Chondrocyte (in vitro differentiated cells): ENCODE results near the gene TMEM120A. TPM values are rescaled to one million over a fixed set of nuclear protein-coding genes. Genes with fewer than 3 reads are reported as not detected.

Experiments
- DNase-seq: peaks from one replicate; pipeline ENCODE4 v3.0.0; 2021; ENCODE audit warnings: mixed read lengths, low spot score
- H3K27ac Mint-ChIP-seq: one replicate; pipeline ENCODE4 v1.8.0; 2021; ENCODE audit warnings: mild to moderate bottlenecking, moderate library complexity, mixed read lengths; ENCODE audit not compliant: unreplicated experiment
- H3K27me3 Mint-ChIP-seq: 2 replicates; pipeline ENCODE4 v1.8.0; 2021; ENCODE audit warnings: low read depth, mixed read lengths
- H3K36me3 Mint-ChIP-seq: 2 replicates; pipeline ENCODE4 v1.8.0; 2021; ENCODE audit warnings: low read depth, mixed read lengths
- H3K4me1 Mint-ChIP-seq: 2 replicates; pipeline ENCODE4 v1.8.0; 2021; ENCODE audit warnings: low read depth, mild to moderate bottlenecking, mixed read lengths
- H3K4me3 Mint-ChIP-seq: one replicate; pipeline ENCODE4 v1.8.0; 2021; ENCODE audit warnings: mild to moderate bottlenecking, moderate library complexity, mixed read lengths; ENCODE audit not compliant: unreplicated experiment
- H3K9me3 Mint-ChIP-seq: 2 replicates; pipeline ENCODE4 v1.8.0; 2021; ENCODE audit warnings: low read depth, mixed read lengths
- CTCF ChIP-seq: fragments of 200-600 bp; sonication (generic); IDR thresholded peaks from 2 replicates; pipeline ENCODE4 v1.5.0; 2021; ENCODE audit warnings: antibody characterized with exemption, mild to moderate bottlenecking, moderate library complexity
- total RNA-seq: library from RNA; stranded (reverse); gene quantifications from 3 replicates; pipeline ENCODE4 v1.2.1, GENCODE V29; 2021

Gene TMEM120A
- total RNA-seq, 1 donor from 2014 or later, result 30.6 TPM

- Mint-ChIP-seq H3K9me3 (no peaks in the 10 kb centered on the region), H3K27ac (no peak overlapping the region), H3K27me3 (no peaks in the 10 kb centered on the region), H3K36me3 (peaks cover 9% of the 10 kb centered on the region), H3K4me1 (no peaks in the 10 kb centered on the region), H3K4me3 (no peak overlapping the region)
- no peak for TF ChIP-seq CTCF
- peak; percentile 42 for DNase-seq
These were observed 8.4 kb upstream of the TMEM120A start for GRCh38 chr7:76002822-76003221.

- no peaks in the 10 kb centered on the region for H3K27me3 Mint-ChIP-seq
- H3K9me3 Mint-ChIP-seq, result no peaks in the 10 kb centered on the region
- DNase-seq, result no peak
- H3K4me3 Mint-ChIP-seq, result no peak overlapping the region
- no peak for TF ChIP-seq CTCF
- peaks cover 9% of the 10 kb centered on the region for H3K36me3 Mint-ChIP-seq
- no peaks in the 10 kb centered on the region for H3K4me1 Mint-ChIP-seq
- H3K27ac Mint-ChIP-seq, result no peak overlapping the region
These were observed 7.7 kb upstream of the TMEM120A start for GRCh38 chr7:76002139-76002538.

- DNase-seq, result peak; percentile 78
- Mint-ChIP-seq H3K36me3 (peaks cover 17% of the 10 kb centered on the region), H3K4me1 (no peaks in the 10 kb centered on the region), H3K27me3 (no peaks in the 10 kb centered on the region), H3K4me3 (no peak overlapping the region), H3K27ac (no peak overlapping the region), H3K9me3 (no peaks in the 10 kb centered on the region)
- no peak for TF ChIP-seq CTCF
These were observed 6.2 kb upstream of the TMEM120A start for GRCh38 chr7:76000566-76000965.

- Mint-ChIP-seq H3K27me3 (no peaks in the 10 kb centered on the region), H3K4me1 (peaks cover 11% of the 10 kb centered on the region), H3K27ac (no peak overlapping the region), H3K36me3 (peaks cover 11% of the 10 kb centered on the region), H3K9me3 (no peaks in the 10 kb centered on the region), H3K4me3 (no peak overlapping the region)
- no peak for DNase-seq
- no peak for TF ChIP-seq CTCF
These were observed 3.6 kb upstream of the TMEM120A start for GRCh38 chr7:75998038-75998437.

- Mint-ChIP-seq H3K27me3 (no peaks in the 10 kb centered on the region), H3K36me3 (peaks cover 11% of the 10 kb centered on the region), H3K4me1 (peaks cover 13% of the 10 kb centered on the region), H3K9me3 (no peaks in the 10 kb centered on the region), H3K27ac (no peak overlapping the region), H3K4me3 (no peak overlapping the region)
- DNase-seq, result peak; percentile 18
- TF ChIP-seq CTCF, result no peak
These were observed 2.1 kb upstream of the TMEM120A start for GRCh38 chr7:75996476-75996875.
